HG03139 (cell line): ENCODE data around the gene BAX.

ENCODE experiments used
- ATAC-seq: cut with Tn5 transposase; IDR thresholded peaks from one replicate; pipeline ENCODE4 v1.9.1; 2021; ENCODE audit not compliant: unreplicated experiment

The BAX gene

GRCh38 chr19:48977061-48977460, 22.4 kb downstream of the BAX start:
- no peak for ATAC-seq

GRCh38 chr19:48982280-48982679, 27.6 kb downstream of the BAX start:
- no peak for ATAC-seq

DNA sequence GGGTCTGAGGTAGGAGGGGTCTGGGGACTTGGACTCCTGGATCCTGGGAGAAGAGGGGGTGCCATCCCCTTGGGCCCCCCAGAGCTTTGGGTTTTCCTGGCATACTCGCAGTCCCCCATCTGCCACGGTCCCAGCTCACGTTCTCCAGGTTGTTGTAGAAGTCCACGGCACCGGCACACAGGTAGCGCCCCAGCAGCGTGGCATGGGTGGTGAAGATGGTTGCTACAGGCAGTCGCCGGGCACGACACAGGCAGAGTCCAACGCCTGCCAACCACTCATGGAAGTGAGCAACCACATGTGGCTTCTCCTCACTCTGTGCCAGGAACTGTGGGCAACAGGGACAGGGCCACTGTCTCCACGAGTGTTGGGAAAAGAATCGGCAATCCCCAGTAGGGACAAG, 31.0 kb downstream of the BAX start:
- ATAC-seq: no peak

- ATAC-seq: no peak
Observed at GRCh38 chr19:48986211-48986610, 31.5 kb downstream of the BAX start.

DNA sequence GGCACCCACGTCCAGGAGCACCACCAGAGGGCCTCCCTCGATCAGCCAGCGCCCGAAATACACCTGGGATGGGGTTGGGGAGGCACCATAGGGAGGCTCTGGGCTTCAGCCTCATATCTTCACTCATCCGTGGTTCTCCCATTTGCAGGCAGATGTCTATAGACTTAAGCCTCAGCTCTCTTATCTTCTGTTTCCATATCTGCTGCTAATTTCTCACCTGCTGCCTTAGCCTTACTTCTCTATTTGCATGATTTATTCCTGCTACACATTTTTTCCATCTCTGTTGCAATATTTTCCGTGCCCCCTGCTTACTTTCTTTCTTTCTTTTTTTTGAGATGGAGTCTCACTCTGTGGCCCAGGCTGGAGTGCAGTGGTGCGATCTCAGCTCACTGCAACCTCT, 32.6 kb downstream of the BAX start:
- ATAC-seq: no peak

GRCh38 chr19:48988286-48988685, 33.6 kb downstream of the BAX start:
- ATAC-seq: no peak

GRCh38 chr19:48988860-48989259, 34.2 kb downstream of the BAX start:
- ATAC-seq: no peak

DNA sequence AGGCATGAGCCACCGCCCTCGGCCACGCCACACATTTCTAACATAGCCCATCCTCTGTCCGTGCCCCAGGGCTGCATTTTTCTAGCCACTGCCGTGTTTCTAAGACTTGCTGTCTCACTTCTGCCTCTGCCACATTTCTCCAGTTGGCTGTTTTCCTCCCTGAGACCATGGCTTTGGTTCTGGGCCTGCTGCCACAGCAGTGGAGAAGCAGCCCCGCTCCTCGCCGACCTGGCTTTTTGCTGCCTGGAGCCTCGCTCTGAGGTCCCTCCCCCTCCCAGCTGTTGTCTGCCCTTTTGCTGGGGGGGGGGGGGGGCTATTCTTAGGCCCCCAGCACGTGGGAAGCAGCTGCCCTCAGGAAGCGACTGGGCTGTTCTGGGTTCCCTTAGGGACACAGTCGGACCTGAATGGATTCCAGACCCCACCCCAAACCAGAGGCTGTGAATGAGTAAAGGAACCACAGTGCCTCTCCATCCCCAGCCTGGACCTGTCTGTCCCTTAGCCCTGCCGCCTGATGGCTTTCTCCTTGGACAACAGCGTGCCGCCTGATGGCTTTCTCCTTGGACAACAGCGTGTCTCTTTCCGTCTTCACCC, 35.1 kb downstream of the BAX start:
- no peak for ATAC-seq

DNA sequence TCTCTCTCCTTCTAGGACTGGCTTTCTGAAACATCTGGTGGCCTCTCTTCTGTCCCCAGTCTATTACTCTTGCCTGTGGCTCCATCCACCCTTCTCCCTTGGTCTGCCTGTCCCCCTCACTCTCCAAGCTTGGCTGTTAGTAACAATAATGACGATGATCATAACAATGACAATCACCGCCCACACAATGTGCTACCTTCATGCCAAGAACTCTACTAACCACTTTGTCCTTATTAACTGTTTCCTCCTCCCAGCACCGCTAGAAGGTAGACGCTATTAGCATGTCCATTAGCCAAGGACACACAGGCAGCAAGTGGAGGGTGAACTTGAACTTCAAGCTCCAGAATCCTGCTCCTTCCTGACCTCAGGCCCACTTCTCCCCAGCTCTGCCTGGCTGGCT, 35.7 kb downstream of the BAX start:
- ATAC-seq: no peak

DNA sequence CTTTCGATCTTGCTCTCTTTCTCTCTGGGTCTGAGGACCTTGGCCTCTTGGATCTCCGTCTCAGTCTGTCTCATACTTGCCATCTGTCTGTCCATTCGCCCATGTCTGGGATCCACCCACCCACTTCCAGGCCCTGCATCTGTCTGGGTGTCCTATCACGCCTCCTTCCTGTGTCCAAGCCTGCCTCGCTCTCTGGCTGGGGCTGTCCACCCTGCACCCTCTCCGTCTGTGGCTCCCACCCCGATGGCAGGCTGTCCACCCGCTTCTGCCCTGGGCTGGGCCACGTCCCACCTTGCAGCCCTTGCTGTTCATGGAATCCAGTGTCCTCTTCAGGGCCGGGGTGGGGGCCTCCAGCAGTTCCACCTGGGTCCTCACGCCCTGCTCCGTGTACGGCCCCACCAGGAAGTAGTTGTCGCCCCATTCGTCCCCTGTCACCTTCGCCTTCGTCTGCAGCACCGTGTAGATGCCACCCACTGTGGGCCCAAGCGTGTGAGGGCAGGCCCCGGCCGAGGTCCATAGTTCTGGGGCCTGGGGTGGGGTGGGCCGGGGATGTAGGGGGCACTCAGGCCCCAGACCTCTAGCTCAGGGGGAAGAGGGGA, 36.4 kb downstream of the BAX start:
- no peak for ATAC-seq

- ATAC-seq: no peak
Observed at GRCh38 chr19:48991873-48992580, 37.4 kb downstream of the BAX start.

GRCh38 chr19:48992581-48993174, 38.0 kb downstream of the BAX start:
- ATAC-seq: no peak

GRCh38 chr19:48993175-48994034, 38.7 kb downstream of the BAX start, which contains the start of the genes GYS1 and RUVBL2:
Gene GYS1 (minus strand): TSS chr19:48993309. CDS start chr19:48993112, 197 bp downstream.
Gene RUVBL2 (plus strand): TSS chr19:48993887. CDS start chr19:48993912, 25 bp downstream.
- ATAC-seq: peak; percentile 87

- no peak for ATAC-seq
Observed at GRCh38 chr19:48994035-48994386, 39.3 kb downstream of the BAX start.

DNA sequence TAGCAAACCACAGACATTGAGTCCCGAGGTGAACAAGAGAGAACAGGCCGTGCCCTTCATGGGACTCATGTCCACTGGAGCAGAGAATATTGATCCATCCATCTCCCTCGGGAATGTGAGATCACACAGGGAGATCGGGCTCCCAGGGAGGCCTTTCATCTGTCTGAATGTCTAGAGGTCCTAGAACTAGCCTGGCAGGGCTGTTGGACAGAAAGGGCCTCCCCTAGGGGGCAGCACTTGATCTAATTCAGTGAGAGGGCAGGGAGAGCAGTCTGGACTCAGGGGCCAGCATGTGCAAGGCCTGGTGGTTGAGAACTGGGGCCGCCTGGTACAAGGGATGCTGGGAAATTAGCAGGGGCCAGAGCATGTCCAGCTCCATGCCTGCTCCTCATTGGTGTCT, 43.3 kb downstream of the BAX start:
- no peak for ATAC-seq

DNA sequence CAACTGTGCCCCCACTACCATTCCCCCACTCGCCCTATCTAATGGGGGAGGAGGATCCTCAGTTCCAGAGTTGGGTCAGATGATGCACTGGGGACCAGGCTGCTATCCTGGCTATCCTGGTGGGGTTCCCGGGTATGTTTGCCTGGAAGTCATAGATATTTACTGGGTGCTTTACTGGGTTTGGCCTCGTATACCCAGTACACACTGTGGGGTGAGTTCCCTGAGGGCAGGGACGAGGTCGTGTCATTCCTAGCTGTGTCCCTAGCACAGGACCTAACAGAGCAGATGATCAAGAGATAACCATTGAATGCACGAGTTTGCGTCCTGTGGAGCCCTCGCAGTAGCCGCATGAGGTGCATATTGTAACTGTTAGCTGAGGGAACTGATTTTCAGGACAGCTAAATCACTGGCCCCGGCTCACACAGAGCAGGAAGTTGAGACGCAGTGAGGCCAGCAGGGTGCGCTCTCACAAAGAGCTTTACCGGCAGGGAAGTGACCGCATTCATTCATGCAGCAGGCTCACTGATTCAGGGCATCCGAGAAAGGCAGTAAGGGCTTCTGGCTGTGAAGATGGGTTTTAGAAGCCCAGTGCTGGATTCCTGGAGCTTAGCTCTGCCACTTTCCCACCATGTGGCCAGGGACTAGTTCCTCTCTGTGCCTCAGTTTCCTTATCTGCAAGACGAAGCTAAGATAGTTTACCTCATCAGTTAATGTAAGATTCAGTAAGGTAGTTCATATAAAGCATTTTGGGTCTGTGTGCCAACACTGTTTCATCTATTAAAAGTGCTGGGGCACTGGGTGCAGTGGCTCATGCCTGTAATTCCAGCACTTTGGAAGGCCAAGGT, 45.0 kb downstream of the BAX start:
- ATAC-seq: no peak

GRCh38 chr19:49004133-49004532, 49.5 kb downstream of the BAX start:
- no peak for ATAC-seq

GRCh38 chr19:49004964-49005614, 50.4 kb downstream of the BAX start:
- ATAC-seq: no peak

- ATAC-seq: no peak
Observed at GRCh38 chr19:49006905-49007304, 52.2 kb downstream of the BAX start.

DNA sequence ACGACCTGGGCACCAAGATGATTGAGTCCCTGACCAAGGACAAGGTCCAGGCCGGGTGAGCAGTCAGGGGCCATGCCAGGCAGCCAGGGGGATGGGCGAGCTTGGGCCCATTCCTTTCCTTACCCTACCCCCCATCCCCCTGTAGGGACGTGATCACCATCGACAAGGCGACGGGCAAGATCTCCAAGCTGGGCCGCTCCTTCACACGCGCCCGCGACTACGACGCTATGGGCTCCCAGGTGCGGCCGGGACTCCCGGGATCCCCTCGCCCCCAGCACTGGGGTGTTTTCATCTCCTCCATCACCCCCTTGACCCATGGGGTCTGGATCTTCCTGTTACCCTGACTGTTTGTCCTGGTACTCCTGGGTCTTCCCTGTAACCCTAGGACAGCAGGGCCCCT, 55.2 kb downstream of the BAX start:
- ATAC-seq: no peak
